ENCODE results near the gene CCL17. TPM values are rescaled to one million over a fixed set of nuclear protein-coding genes. Genes with fewer than 3 reads are reported as not detected.

Gene CCL17
- total RNA-seq, 1 donor from 2014 or later: not detected

GRCh38 chr16:57426356-57426755, 21.8 kb downstream of the CCL17 start:
- no peaks in the 10 kb centered on the region for H3K9me3 Mint-ChIP-seq (ENCODE audit: unreplicated experiment)
- H3K27ac Mint-ChIP-seq (ENCODE audit: unreplicated experiment): no peak overlapping the region
- H3K4me1 Mint-ChIP-seq (ENCODE audit: unreplicated experiment): peaks cover 8% of the 10 kb centered on the region
- H3K36me3 Mint-ChIP-seq (ENCODE audit: unreplicated experiment): peaks cover 31% of the 10 kb centered on the region
- no peak overlapping the region for H3K4me3 Mint-ChIP-seq (ENCODE audit: unreplicated experiment)
- DNase-seq (ENCODE audit: extremely low spot score, unreplicated experiment): no peak
- no peaks in the 10 kb centered on the region for H3K27me3 Mint-ChIP-seq (ENCODE audit: unreplicated experiment)
- TF ChIP-seq CTCF (IDR thresholded peaks at IDR 0.05): no peak

DNA sequence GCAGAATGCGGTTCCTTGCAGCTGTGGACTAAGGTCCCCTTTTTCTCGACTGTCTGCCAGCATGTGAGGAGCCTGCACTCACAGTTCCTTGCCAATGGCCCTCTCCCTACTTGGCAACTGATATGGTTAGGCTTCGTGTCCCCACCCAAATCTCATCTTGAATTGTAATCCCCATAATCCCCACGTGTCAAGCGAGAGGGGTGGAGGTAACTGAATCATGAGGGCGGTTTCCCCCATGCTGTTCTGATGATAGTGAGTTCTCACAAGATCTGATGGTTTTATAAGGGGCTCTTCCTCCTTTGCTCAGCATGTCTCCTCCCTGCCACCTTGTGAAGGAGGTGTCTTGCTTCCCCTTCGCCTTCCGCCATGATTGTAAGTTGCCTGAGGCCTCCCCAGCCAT, 22.7 kb downstream of the CCL17 start:
- H3K27ac Mint-ChIP-seq (ENCODE audit: unreplicated experiment): no peak overlapping the region

DNA sequence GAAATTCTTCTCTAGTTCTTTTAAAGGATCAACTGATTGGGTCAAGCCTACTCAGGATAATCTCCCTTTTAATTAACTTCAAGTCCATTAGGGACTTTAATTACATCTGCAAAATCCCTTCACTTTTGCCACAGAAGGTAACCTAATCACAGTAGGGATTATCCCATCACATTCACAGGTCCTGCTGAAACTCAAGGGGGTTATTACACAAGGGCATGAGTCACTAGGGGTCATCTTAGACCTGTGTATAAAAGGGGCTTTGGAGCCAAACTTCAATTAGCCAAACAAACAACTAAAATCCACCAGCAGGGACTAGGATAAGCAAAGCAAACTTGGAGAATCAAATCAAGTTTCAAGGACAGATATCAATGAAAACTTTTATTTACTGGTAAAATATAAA, 23.3 kb downstream of the CCL17 start:
- peaks cover 37% of the 10 kb centered on the region for H3K36me3 Mint-ChIP-seq (ENCODE audit: unreplicated experiment)
- H3K9me3 Mint-ChIP-seq (ENCODE audit: unreplicated experiment): no peaks in the 10 kb centered on the region
- no peaks in the 10 kb centered on the region for H3K27me3 Mint-ChIP-seq (ENCODE audit: unreplicated experiment)
- no peak overlapping the region for H3K4me3 Mint-ChIP-seq (ENCODE audit: unreplicated experiment)
- DNase-seq (ENCODE audit: extremely low spot score, unreplicated experiment): no peak
- H3K27ac Mint-ChIP-seq (ENCODE audit: unreplicated experiment): no peak overlapping the region
- TF ChIP-seq CTCF (IDR thresholded peaks at IDR 0.05): no peak
- no peaks in the 10 kb centered on the region for H3K4me1 Mint-ChIP-seq (ENCODE audit: unreplicated experiment)

More for the DNA sequence above, 22.7 kb downstream of the CCL17 start:
- H3K4me1 Mint-ChIP-seq (ENCODE audit: unreplicated experiment): peaks cover 5% of the 10 kb centered on the region
- H3K27me3 Mint-ChIP-seq (ENCODE audit: unreplicated experiment): no peaks in the 10 kb centered on the region
- peaks cover 34% of the 10 kb centered on the region for H3K36me3 Mint-ChIP-seq (ENCODE audit: unreplicated experiment)
- H3K9me3 Mint-ChIP-seq (ENCODE audit: unreplicated experiment): no peaks in the 10 kb centered on the region
- no peak overlapping the region for H3K4me3 Mint-ChIP-seq (ENCODE audit: unreplicated experiment)
- TF ChIP-seq CTCF (IDR thresholded peaks at IDR 0.05): no peak
- DNase-seq (ENCODE audit: extremely low spot score, unreplicated experiment): no peak

DNA sequence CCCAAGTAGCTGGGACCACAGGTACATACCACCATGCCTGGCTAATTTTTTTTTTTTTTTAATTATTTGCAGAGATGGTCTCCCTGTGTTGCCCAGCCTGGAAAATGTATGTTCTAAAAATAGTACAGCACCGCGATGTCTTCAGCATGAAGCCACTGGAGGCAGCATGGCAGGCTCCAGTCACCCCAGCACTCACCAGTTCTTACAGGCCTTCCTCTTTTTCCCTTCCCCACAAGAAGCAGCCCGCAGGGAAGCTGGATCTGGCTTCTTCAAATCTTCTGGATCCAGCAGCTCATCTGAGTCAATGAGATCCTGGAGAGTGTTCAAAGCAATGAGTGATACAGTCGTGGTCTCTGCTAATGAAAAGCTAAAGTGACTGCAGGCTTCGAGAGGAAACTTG, 26.4 kb downstream of the CCL17 start:
- H3K4me1 Mint-ChIP-seq (ENCODE audit: unreplicated experiment): no peaks in the 10 kb centered on the region
- H3K27ac Mint-ChIP-seq (ENCODE audit: unreplicated experiment): no peak overlapping the region
- TF ChIP-seq CTCF (IDR thresholded peaks at IDR 0.05): no peak
- H3K27me3 Mint-ChIP-seq (ENCODE audit: unreplicated experiment): no peaks in the 10 kb centered on the region
- no peak overlapping the region for H3K4me3 Mint-ChIP-seq (ENCODE audit: unreplicated experiment)
- no peaks in the 10 kb centered on the region for H3K9me3 Mint-ChIP-seq (ENCODE audit: unreplicated experiment)
- no peak for DNase-seq (ENCODE audit: extremely low spot score, unreplicated experiment)
- H3K36me3 Mint-ChIP-seq (ENCODE audit: unreplicated experiment): peaks cover 53% of the 10 kb centered on the region

DNA sequence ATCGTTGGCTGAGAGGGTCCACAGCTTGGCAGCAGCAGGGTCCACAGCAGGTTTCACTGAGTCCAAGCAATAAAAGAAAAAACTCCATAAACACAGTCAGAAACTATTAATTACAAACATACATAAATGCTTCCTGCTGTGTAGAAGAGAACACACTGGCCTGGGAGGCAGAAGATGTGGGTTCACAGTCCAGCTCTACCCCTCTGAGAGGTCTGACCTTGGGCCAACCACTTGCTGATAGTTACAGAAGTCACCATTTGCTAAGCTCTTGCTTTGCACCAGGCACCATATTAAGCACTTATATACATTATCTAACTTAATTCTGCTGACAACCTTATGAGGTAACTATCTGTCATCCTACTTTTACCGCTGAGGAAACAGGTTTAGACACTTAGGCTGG, 27.9 kb downstream of the CCL17 start:
- no peak for TF ChIP-seq CTCF (IDR thresholded peaks at IDR 0.05)
- no peak overlapping the region for H3K4me3 Mint-ChIP-seq (ENCODE audit: unreplicated experiment)

More for the DNA sequence above, 27.9 kb downstream of the CCL17 start:
- Mint-ChIP-seq H3K36me3 (ENCODE audit: unreplicated experiment) (peaks cover 52% of the 10 kb centered on the region), H3K27ac (ENCODE audit: unreplicated experiment) (no peak overlapping the region), H3K4me1 (ENCODE audit: unreplicated experiment) (no peaks in the 10 kb centered on the region), H3K9me3 (ENCODE audit: unreplicated experiment) (no peaks in the 10 kb centered on the region), H3K27me3 (ENCODE audit: unreplicated experiment) (no peaks in the 10 kb centered on the region)
- no peak for DNase-seq (ENCODE audit: extremely low spot score, unreplicated experiment)

All from osteocyte (in vitro differentiated cells).